GM12875 (cell line): ENCODE results near the gene GAL3ST1.
"Not testable (repeated sequence)": the region's sequence is repeated elsewhere in the genome, so short reads cannot be mapped to it uniquely, and the experiment has no call there.

Source experiments
- H3K4me3 ChIP-seq: one replicate; pipeline ENCODE4 v1.5.1; 2011; ENCODE audit warnings: low read depth, low read length, control low read depth
- TF ChIP-seq, protein P1 (sequence below): IDR thresholded peaks from 2 replicates; pipeline ENCODE4 v1.5.1; 2011; ENCODE audit warnings: low read depth, mild to moderate bottlenecking, control low read depth, inconsistent platforms, low read length, moderate library complexity, borderline replicate concordance; ENCODE audit not compliant: insufficient read depth

The GAL3ST1 gene

DNA sequence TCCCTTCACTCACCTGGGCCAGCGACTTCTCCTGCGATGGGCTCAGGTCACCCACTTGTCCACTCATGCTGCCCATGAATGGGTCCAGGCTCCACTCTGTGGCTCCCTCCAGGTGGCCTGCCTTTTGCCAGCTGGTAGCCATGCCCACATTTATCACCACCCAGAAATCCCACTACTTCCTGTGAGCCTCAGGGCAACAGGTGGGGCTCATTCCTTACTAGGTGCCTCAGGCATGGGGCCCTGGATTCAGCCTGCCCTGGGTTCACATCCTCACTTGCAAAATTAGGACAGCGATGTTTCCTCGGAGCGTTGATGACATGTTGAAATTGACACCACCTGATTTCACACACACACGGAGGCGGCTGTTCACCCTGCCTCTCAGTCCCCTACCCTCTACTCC lies 27.8 kb downstream of the GAL3ST1 start, which contains the start of gene SEC14L6:
SEC14L6 (minus strand) TSS at position 126 of the 400 bp plus-strand sequence; CDS start at position 67, 59 bp downstream.
- TF ChIP-seq, protein P1, sequence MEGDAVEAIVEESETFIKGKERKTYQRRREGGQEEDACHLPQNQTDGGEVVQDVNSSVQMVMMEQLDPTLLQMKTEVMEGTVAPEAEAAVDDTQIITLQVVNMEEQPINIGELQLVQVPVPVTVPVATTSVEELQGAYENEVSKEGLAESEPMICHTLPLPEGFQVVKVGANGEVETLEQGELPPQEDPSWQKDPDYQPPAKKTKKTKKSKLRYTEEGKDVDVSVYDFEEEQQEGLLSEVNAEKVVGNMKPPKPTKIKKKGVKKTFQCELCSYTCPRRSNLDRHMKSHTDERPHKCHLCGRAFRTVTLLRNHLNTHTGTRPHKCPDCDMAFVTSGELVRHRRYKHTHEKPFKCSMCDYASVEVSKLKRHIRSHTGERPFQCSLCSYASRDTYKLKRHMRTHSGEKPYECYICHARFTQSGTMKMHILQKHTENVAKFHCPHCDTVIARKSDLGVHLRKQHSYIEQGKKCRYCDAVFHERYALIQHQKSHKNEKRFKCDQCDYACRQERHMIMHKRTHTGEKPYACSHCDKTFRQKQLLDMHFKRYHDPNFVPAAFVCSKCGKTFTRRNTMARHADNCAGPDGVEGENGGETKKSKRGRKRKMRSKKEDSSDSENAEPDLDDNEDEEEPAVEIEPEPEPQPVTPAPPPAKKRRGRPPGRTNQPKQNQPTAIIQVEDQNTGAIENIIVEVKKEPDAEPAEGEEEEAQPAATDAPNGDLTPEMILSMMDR = no peak

DNA sequence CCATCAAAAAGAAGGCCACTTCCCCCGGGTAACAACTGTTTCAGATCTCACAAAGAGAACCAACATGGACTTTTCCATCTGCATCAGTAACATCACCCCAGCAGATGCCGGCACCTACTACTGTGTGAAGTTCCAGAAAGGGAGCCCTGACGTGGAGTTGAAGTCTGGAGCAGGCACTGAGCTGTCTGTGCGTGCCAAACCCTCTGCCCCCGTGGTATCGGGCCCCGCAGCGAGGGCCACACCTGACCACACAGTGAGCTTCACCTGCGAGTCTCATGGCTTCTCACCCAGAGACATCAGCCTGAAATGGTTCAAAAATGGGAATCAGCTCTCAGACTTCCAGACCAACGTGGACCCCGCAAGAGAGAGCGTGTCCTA lies 31.7 kb downstream of the GAL3ST1 start:
- no peak overlapping the region for H3K4me3 ChIP-seq
- TF ChIP-seq, protein P1 = no peak

More for the DNA sequence above, 27.8 kb downstream of the GAL3ST1 start, which contains the start of gene SEC14L6:
- H3K4me3 ChIP-seq = no peak within 1 kb of the TSS

GRCh38 chr22:30541961-30542810 lies 32.3 kb downstream of the GAL3ST1 start:
- H3K4me3 ChIP-seq = no peak overlapping the region
- TF ChIP-seq, protein P1 = no peak

GRCh38 chr22:30541511-30541910 lies 33.0 kb downstream of the GAL3ST1 start:
- H3K4me3 ChIP-seq = not testable (repeated sequence)

DNA sequence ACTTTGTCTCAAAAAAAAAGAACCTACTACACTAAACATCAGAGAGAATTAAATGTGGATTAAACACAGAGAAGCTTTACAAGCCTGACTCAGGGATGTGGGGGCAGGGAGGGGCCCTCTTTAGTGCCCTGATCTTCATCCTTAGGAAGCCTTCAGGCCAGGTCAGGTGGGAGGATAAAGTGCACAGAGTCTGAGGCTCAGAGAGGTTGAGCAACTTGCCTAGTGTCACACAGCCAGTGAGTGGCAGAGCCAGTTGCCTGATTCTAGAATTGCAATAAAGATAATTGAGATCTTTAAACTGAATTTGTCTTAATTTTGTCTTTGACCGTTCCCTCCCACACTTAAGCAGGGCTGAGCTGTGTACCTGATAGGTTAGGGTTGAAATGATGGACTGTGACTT lies 35.1 kb downstream of the GAL3ST1 start:
- TF ChIP-seq, protein P1 = no peak
- H3K4me3 ChIP-seq = no peak overlapping the region

- TF ChIP-seq, protein P1 = no peak
- H3K4me3 ChIP-seq = no peak overlapping the region
Observed at GRCh38 chr22:30538280-30538679, 36.2 kb downstream of the GAL3ST1 start.

DNA sequence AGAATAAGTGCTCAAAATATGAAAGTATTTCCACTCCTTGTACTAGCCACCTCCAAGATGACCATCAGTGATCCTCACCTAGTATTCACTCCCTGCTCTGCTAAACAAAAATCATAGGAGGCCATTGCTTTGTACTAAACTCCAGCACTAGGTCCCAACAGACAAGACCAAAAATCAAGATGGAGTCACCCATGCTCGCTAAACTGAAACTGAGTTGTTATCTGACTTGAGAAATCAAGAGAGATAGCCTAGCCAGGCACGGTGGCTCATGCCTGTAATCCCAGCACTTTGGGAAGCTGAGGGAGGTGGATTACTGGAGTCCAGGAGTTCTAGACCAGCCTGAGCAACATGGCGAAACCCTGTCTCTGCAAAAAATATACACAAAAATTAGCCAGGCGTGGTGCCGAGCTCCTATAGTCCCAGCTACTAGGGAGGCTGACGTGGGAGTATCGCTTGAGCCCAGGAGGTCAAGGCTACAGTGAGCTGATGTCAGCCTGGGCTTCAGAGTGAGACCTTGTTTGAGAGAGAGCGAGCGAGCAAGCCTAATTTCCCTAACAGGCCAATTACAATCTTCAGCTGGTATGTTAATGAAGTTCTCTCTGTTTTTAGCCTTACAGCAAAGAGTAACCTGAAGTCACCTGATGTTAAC lies 37.3 kb downstream of the GAL3ST1 start:
- H3K4me3 ChIP-seq = no peak overlapping the region
- TF ChIP-seq, protein P1 = no peak
